Suprapubic skin (tissue), 4 donors: ENCODE data around the gene PHETA1.
"Not testable (repeated sequence)": the region's sequence is repeated elsewhere in the genome, so short reads cannot be mapped to it uniquely, and the experiment has no call there.

Experiments used
- CTCF ChIP-seq, 2 donors: fragments of 200-600 bp in 1 of 2; fragments of 450-650 bp in 1 of 2; sonication (generic) in 1 of 2; IDR thresholded peaks; one replicate each; pipeline ENCODE4 v1.5.1; 2016 to 2019; ENCODE audit warnings: antibody characterized with exemption in 2 of 2, mild to moderate bottlenecking in 1 of 2, moderate library complexity in 1 of 2
- POLR2A ChIP-seq, 2 donors: fragments of 450-650 bp; IDR thresholded peaks; one replicate each; pipeline ENCODE4 v1.6.1; 2017; ENCODE audit warnings: antibody characterized with exemption in 2 of 2, mild to moderate bottlenecking in 2 of 2, moderate library complexity in 2 of 2
- POLR2AphosphoS5 ChIP-seq, 3 donors: sonication (generic); formaldehyde crosslinking; IDR thresholded peaks; one replicate each; pipeline ENCODE4 v1.6.1; 2017; ENCODE audit warnings: antibody characterized with exemption in 3 of 3

- TF ChIP-seq CTCF, POLR2A, POLR2AphosphoS5 (IDR thresholded peaks at IDR 0.05): not testable (repeated sequence)
These were observed 31.0 kb upstream of the PHETA1 start for GRCh38 chr12:111399741-111400404.
